Activated T-cell treated with anti-CD3 and anti-CD28 coated beads for 1 hour (primary cell): ENCODE results near the gene LINGO4.
"Not testable (repeated sequence)": the region's sequence is repeated elsewhere in the genome, so short reads cannot be mapped to it uniquely, and the experiment has no call there.

Source experiments
- DNase-seq: peaks from one replicate; pipeline ENCODE4 v3.0.0-alpha.2; 2020; ENCODE audit warnings: low read depth

The LINGO4 gene

DNA sequence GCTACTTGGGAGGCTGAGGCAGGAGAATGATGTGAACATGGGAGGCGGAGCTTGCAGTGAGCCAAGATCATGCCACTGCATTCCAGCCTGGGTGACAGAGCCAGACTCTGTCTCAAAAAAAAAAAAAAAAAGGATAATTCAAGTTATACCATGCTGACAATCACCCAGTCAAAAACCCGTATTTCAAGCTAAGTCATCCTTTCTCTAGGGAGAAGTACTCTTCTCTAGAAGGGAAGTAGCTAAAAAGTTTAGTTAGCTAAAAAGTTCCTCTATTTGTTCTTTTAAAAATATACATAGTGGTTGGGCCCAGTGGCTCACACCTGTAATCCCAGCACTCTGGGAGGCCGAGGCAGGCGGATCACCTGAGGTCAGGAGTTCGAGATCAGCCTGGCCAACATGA lies 24.5 kb downstream of the LINGO4 start:
- not testable (repeated sequence) for DNase-seq

DNA sequence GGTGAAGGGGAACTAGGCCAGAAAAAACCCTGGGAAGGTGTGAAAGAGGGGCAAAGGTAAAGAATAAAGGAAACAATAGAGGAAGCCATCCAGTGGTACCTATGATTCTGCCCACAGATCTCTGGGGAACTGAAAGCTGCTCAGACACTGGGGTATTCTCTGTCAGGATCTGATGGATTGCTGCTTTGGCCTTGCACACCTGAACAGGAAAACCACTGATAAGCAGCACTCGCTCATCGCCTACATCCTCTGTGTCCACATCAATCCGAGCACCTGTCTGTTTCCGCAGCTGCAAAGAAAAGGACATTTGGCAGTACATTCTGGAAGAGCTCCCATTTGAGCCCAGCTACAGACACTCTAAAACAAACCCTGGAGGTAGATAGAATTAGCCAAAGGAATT lies 25.4 kb downstream of the LINGO4 start:
- no peak for DNase-seq

- no peak for DNase-seq
Observed at GRCh38 chr1:151777317-151777716, 27.9 kb downstream of the LINGO4 start.

- no peak for DNase-seq
Observed at GRCh38 chr1:151776665-151777062, 28.6 kb downstream of the LINGO4 start.

- DNase-seq = no peak
Observed at GRCh38 chr1:151775894-151776664, 29.1 kb downstream of the LINGO4 start.

GRCh38 chr1:151774256-151774922 lies 30.8 kb downstream of the LINGO4 start:
- DNase-seq = no peak

- DNase-seq = no peak
Observed at GRCh38 chr1:151773702-151774101, 31.5 kb downstream of the LINGO4 start.

- DNase-seq = not testable (repeated sequence)
Observed at GRCh38 chr1:151769270-151769669, 35.9 kb downstream of the LINGO4 start.

GRCh38 chr1:151768351-151769066 lies 36.7 kb downstream of the LINGO4 start:
- DNase-seq = not testable (repeated sequence)

DNA sequence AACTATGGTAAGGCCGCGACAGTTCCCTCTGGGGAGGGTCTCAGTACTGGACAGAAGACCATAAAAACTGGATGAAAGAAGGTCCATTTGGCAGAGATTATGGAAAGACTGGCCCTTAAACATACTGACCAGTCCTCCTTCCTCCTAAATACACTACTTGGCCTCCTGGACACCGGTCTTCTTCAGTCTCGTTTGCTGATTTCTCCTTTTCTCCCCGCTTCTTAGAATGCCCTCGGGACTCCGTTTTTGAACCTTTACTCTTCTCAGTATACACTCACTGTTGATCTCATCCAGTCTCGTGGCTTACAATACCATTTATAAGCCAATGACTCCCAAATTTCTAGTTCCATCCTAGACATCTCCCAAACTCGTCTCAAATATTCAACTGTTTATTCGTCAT lies 41.2 kb downstream of the LINGO4 start:
- no peak for DNase-seq

DNA sequence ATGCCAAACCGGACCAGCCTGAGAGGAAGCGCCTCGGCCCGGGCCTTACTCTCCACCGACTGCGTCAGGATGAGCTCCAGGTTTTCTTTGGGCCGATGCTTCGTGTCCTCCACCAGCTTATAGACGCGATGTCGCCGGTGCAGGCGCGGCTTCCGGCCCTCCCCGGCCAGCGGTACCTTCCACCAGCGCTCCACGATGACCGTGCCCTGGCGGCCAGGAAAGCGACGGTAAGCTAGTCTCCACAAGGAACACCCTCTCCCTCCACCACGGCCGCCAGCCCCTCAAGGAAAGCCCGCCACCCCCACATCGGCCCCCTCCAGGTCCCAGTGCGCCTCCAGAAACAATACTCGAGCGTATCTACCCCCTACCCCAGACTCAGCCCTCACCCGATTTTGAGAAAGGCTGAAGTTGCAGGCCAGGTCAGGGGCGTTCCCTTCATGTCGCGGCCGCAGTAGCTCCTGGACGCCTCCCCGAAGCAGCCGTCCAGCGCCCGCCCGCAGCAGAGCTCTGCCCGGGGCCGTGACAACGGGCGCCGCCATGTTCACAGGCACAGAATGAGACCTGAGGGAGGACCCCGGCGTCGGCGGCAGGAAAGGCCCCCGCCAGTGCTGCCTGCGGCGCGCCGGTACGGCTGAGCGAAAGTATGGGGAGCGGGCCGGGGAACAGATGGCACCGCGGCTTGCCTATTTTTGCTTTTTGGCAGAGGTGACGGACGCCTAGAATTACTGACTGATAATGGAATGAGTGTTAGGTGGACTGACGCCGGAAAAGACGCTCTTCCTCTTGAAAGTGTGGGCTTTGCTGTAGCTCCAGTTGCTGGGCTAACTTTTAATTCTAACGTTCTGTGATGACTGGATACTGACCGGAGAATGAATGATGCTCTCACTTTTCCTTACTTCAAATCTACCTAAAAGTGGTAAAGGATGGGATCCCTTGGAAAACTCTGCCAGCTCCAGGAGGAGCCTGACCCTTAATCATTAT lies 42.0 kb downstream of the LINGO4 start, which contains the start of gene MRPL9:
Gene MRPL9, minus strand, starts transcription at position 556 of the 981 bp plus-strand sequence. Its CDS starts 17 bp downstream, at position 539.
- DNase-seq = peak; percentile 76

- no peak for DNase-seq
Observed at GRCh38 chr1:151760597-151761385, 44.4 kb downstream of the LINGO4 start.

DNA sequence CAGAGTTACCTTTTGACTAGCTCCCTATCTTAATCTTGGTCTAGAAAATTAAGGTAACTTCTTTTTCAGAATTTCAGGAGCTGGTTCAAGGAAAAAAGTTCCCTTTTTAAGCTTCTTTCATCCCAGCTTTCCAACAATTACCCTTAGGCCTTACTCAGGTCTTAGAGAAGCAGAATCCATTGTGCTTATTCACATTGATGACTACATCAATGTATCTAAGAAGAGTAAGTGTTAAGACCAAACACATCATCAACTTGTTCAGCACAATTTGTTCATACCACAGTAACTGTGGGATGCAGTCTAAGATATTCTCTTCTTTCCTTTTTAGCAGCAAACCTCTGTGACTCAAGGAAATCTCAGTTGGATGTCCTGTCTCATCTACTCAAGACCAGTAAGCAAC lies 46.0 kb downstream of the LINGO4 start:
- DNase-seq = no peak

- DNase-seq = no peak
Observed at GRCh38 chr1:151756291-151756690, 48.9 kb downstream of the LINGO4 start.
